ENCODE results near the gene KIF26B. TPM values are rescaled to one million over a fixed set of nuclear protein-coding genes. Genes with fewer than 3 reads are reported as not detected.

Gene KIF26B
- polyA plus RNA-seq, 1 donor from 2014 or later, result 6.3 TPM

DNA sequence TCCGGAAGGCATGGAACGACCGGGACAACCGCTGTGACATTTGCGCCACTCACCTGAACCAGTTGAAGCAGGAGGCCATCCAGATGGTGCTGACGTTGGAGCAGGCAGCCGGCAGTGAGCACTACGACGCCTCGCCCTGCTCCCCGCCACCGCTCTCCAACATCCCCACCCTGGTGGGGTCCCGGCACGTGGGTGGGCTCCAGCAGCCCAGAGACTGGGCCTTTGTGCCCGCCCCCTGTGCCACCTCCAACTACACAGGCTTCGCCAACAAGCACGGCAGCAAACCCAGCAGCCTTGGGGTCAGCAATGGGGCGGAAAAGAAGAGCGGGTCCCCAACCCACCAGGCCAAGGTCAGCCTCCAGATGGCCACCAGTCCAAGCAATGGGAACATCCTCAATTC lies 212.1 kb downstream of the KIF26B start:
- Histone ChIP-seq H2AFZ (ENCODE audit: low read depth, low read length) (no peak overlapping the region), H3K4me3 (ENCODE audit: low read length) (no peak overlapping the region), H3K79me2 (replicated peaks; ENCODE audit: insufficient read depth, low read length) (no peaks in the 10 kb centered on the region), H4K20me1 (ENCODE audit: insufficient read depth) (no peaks in the 10 kb centered on the region), H3K27me3 (ENCODE audit: insufficient read depth, low read depth, low read length) (no peaks in the 10 kb centered on the region), H3K9me3 (ENCODE audit: low read length) (peaks cover 3% of the 10 kb centered on the region), H3K27ac (ENCODE audit: low read length) (no peak overlapping the region), H3K9me2 (ENCODE audit: insufficient read depth, low read length) (no peaks in the 10 kb centered on the region), H3K36me3 (ENCODE audit: insufficient read depth, low read length) (no peaks in the 10 kb centered on the region), H3K9ac (ENCODE audit: low read length) (no peak overlapping the region), H3F3A (ENCODE audit: insufficient read depth, low read length, poor library complexity, severe bottlenecking) (no peaks in the 10 kb centered on the region), H3K4me2 (ENCODE audit: low read length) (no peak overlapping the region)
- no peak for TF ChIP-seq CTCF (IDR thresholded peaks at IDR 0.05; ENCODE audit: poor library complexity, severe bottlenecking)
- TF ChIP-seq EZH2 (IDR thresholded peaks at IDR 0.05; ENCODE audit: borderline replicate concordance, insufficient read depth, low read length, poor library complexity, severe bottlenecking), result no peak
- no peak for TF ChIP-seq TAF1 (IDR thresholded peaks at IDR 0.05; ENCODE audit: low read depth)
- no peak for TF ChIP-seq POLR2AphosphoS5 (IDR thresholded peaks at IDR 0.05)
- TF ChIP-seq, protein P1, sequence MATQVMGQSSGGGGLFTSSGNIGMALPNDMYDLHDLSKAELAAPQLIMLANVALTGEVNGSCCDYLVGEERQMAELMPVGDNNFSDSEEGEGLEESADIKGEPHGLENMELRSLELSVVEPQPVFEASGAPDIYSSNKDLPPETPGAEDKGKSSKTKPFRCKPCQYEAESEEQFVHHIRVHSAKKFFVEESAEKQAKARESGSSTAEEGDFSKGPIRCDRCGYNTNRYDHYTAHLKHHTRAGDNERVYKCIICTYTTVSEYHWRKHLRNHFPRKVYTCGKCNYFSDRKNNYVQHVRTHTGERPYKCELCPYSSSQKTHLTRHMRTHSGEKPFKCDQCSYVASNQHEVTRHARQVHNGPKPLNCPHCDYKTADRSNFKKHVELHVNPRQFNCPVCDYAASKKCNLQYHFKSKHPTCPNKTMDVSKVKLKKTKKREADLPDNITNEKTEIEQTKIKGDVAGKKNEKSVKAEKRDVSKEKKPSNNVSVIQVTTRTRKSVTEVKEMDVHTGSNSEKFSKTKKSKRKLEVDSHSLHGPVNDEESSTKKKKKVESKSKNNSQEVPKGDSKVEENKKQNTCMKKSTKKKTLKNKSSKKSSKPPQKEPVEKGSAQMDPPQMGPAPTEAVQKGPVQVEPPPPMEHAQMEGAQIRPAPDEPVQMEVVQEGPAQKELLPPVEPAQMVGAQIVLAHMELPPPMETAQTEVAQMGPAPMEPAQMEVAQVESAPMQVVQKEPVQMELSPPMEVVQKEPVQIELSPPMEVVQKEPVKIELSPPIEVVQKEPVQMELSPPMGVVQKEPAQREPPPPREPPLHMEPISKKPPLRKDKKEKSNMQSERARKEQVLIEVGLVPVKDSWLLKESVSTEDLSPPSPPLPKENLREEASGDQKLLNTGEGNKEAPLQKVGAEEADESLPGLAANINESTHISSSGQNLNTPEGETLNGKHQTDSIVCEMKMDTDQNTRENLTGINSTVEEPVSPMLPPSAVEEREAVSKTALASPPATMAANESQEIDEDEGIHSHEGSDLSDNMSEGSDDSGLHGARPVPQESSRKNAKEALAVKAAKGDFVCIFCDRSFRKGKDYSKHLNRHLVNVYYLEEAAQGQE (IDR thresholded peaks at IDR 0.05; ENCODE audit: borderline replicate concordance), result no peak
- TF ChIP-seq EP300 (conservative IDR thresholded peaks at IDR 0.05; ENCODE audit: poor library complexity, severe bottlenecking), result no peak
- TF ChIP-seq SMC3 (conservative IDR thresholded peaks at IDR 0.05; ENCODE audit: poor library complexity), result no peak
- no peak for TF ChIP-seq RAD21 (conservative IDR thresholded peaks at IDR 0.05)
- TF ChIP-seq MXI1 (conservative IDR thresholded peaks at IDR 0.05; ENCODE audit: poor library complexity, severe bottlenecking), result no peak

- H3K4me2 ChIP-seq (ENCODE audit: low read length), result no peak overlapping the region
- H3K4me3 ChIP-seq (ENCODE audit: low read length), result no peak overlapping the region
- H3K9ac ChIP-seq (ENCODE audit: low read length), result no peak overlapping the region
- no peaks in the 10 kb centered on the region for H3F3A ChIP-seq (ENCODE audit: insufficient read depth, low read length, poor library complexity, severe bottlenecking)
- H3K36me3 ChIP-seq (ENCODE audit: insufficient read depth, low read length), result no peaks in the 10 kb centered on the region
- no peaks in the 10 kb centered on the region for H3K27me3 ChIP-seq (ENCODE audit: insufficient read depth, low read depth, low read length)
- no peak overlapping the region for H3K27ac ChIP-seq (ENCODE audit: low read length)
- H2AFZ ChIP-seq (ENCODE audit: low read depth, low read length), result no peak overlapping the region
- no peaks in the 10 kb centered on the region for H3K79me2 ChIP-seq (replicated peaks; ENCODE audit: insufficient read depth, low read length)
- TF ChIP-seq SMC3 (conservative IDR thresholded peaks at IDR 0.05; ENCODE audit: poor library complexity), result no peak
- TF ChIP-seq, protein P1 (IDR thresholded peaks at IDR 0.05; ENCODE audit: borderline replicate concordance), result no peak
- TF ChIP-seq MXI1 (conservative IDR thresholded peaks at IDR 0.05; ENCODE audit: poor library complexity, severe bottlenecking), result no peak
- TF ChIP-seq TAF1 (IDR thresholded peaks at IDR 0.05; ENCODE audit: low read depth), result no peak
- TF ChIP-seq POLR2AphosphoS5 (IDR thresholded peaks at IDR 0.05), result no peak
- no peak for TF ChIP-seq RAD21 (conservative IDR thresholded peaks at IDR 0.05)
- no peak for TF ChIP-seq CTCF (IDR thresholded peaks at IDR 0.05; ENCODE audit: poor library complexity, severe bottlenecking)
- TF ChIP-seq EZH2 (IDR thresholded peaks at IDR 0.05; ENCODE audit: borderline replicate concordance, insufficient read depth, low read length, poor library complexity, severe bottlenecking), result no peak
- TF ChIP-seq EP300 (conservative IDR thresholded peaks at IDR 0.05; ENCODE audit: poor library complexity, severe bottlenecking), result no peak
- no peaks in the 10 kb centered on the region for H3K9me2 ChIP-seq (ENCODE audit: insufficient read depth, low read length)
- no peaks in the 10 kb centered on the region for H4K20me1 ChIP-seq (ENCODE audit: insufficient read depth)
- H3K9me3 ChIP-seq (ENCODE audit: low read length), result peaks cover 3% of the 10 kb centered on the region
Observed at GRCh38 chr1:245370175-245370825, 215.5 kb downstream of the KIF26B start.

All from neural cell (in vitro differentiated cells).